Transverse colon (tissue), 4 donors: ENCODE results near the gene CFAP410. TPM values are rescaled to one million over a fixed set of nuclear protein-coding genes. Genes with fewer than 3 reads are reported as not detected.

Source experiments
- DNase-seq: peaks from one replicate; pipeline ENCODE4 v3.0.0-alpha.2; 2019
- H3K27ac ChIP-seq, 4 donors: fragments of 200-600 bp; sonication (generic); 2 replicates each; pipeline ENCODE4 v1.5.1; 2016 to 2018; ENCODE audit warnings: inconsistent platforms in 4 of 4
- H3K27me3 ChIP-seq: fragments of 200-600 bp; sonication (generic); 2 replicates; pipeline ENCODE4 v1.5.1; 2017; ENCODE audit warnings: inconsistent platforms
- H3K36me3 ChIP-seq, 4 donors: fragments of 200-600 bp; sonication (generic); 2 replicates each; pipeline ENCODE4 v1.5.1; 2017 to 2019; ENCODE audit warnings: inconsistent platforms in 4 of 4
- H3K4me1 ChIP-seq, 4 donors: fragments of 200-600 bp; sonication (generic); 2 replicates each; pipeline ENCODE4 v1.5.1; 2017 to 2020; ENCODE audit warnings: inconsistent platforms in 4 of 4
- H3K4me3 ChIP-seq, 4 donors: fragments of 200-600 bp; sonication (generic); 1 replicate in 1 of 4; 2 replicates in 3 of 4; pipeline versions ENCODE4 v1.5.1 to v1.6.1; 2017 to 2019; ENCODE audit warnings: inconsistent platforms in 4 of 4
- H3K9me3 ChIP-seq, 2 donors: fragments of 200-600 bp; sonication (generic); 2 replicates each; pipeline ENCODE4 v1.5.1; 2017 to 2019; ENCODE audit warnings: inconsistent platforms in 2 of 2
- EP300 ChIP-seq: sonication (generic); formaldehyde crosslinking; IDR thresholded peaks from one replicate; pipeline ENCODE4 v1.6.1; 2017; ENCODE audit warnings: antibody characterized with exemption, low read depth
- POLR2A ChIP-seq: fragments of 450-650 bp; IDR thresholded peaks from one replicate; pipeline ENCODE4 v1.6.1; 2016; ENCODE audit warnings: antibody characterized with exemption, mild to moderate bottlenecking, moderate library complexity
- POLR2AphosphoS5 ChIP-seq, 3 donors: sonication (generic); formaldehyde crosslinking; IDR thresholded peaks; one replicate each; pipeline ENCODE4 v1.6.1; 2016; ENCODE audit warnings: antibody characterized with exemption in 3 of 3
- WGBS, 2 donors: methylation state at CpG; one replicate each; pipeline ENCODE4 v1.1.5; 2018; ENCODE audit warnings: low coverage in 1 of 2; 5-methylcytosine and 5-hydroxymethylcytosine counted together
- in situ Hi-C, 4 donors: fragments of 200-750 bp; cut with MboI; loops; one replicate each; pipeline versions ENCODE4 v1.15.0 to v1.15.1; 2017; ENCODE audit warnings: low sequenced_read_pairs in 3 of 4, low pct_ligation_motif_present in 1 of 4, low pct_unique_long_range_greater_than_20kb in 1 of 4
- intact Hi-C: fragments of 100-400 bp; cut with DNase I; formaldehyde crosslinking; loops from one replicate; pipeline ENCODE4 v1.15.1; 2023; ENCODE audit warnings: low total_unique reads
- total RNA-seq, 4 donors: library from RNA; depleted of rRNA; stranded (reverse); fragments of >200 nt; gene quantifications; one replicate each; pipeline ENCODE4 v1.1.0, GENCODE V29; 2016
- TF ChIP-seq, protein P1 (sequence below), 5 experiments: fragments of 200-600 bp in 3 of 5; fragments of 450-650 bp in 2 of 5; sonication (generic) in 3 of 5; IDR thresholded peaks; 1 replicate in 2 of 5; 2 replicates in 3 of 5; pipeline ENCODE4 v1.5.1; 2016 to 2017; ENCODE audit warnings: antibody characterized with exemption in 5 of 5, inconsistent platforms in 3 of 5, mild to moderate bottlenecking in 2 of 5, moderate library complexity in 1 of 5

The CFAP410 gene
- total RNA-seq, 4 donors from 2014 or later = 17.2 to 41.3 (median 32.2) TPM

GRCh38 chr21:44378646-44379514 lies 39.7 kb upstream of the CFAP410 start:
- DNase-seq = no peak
- H3K36me3 ChIP-seq = no peaks in the 10 kb centered on the region
- WGBS, 2 donors = 92 to 96% methylated on average over 4 to 34 of the region's 34 CpGs
- no peaks in the 10 kb centered on the region for H3K9me3 ChIP-seq
- H3K4me1 ChIP-seq = no peaks in the 10 kb centered on the region
- intact Hi-C loops (no loop called here), in situ Hi-C loops (no loop called here)
- TF ChIP-seq EP300 (no peak), POLR2A (no peak), POLR2AphosphoS5 (IDR thresholded peaks at IDR 0.05) (no peak)
- TF ChIP-seq, protein P1, sequence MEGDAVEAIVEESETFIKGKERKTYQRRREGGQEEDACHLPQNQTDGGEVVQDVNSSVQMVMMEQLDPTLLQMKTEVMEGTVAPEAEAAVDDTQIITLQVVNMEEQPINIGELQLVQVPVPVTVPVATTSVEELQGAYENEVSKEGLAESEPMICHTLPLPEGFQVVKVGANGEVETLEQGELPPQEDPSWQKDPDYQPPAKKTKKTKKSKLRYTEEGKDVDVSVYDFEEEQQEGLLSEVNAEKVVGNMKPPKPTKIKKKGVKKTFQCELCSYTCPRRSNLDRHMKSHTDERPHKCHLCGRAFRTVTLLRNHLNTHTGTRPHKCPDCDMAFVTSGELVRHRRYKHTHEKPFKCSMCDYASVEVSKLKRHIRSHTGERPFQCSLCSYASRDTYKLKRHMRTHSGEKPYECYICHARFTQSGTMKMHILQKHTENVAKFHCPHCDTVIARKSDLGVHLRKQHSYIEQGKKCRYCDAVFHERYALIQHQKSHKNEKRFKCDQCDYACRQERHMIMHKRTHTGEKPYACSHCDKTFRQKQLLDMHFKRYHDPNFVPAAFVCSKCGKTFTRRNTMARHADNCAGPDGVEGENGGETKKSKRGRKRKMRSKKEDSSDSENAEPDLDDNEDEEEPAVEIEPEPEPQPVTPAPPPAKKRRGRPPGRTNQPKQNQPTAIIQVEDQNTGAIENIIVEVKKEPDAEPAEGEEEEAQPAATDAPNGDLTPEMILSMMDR (IDR thresholded peaks at IDR 0.05) = no peak
- H3K4me3 ChIP-seq = no peak overlapping the region
- H3K27ac ChIP-seq = no peak overlapping the region
- H3K27me3 ChIP-seq = no peaks in the 10 kb centered on the region

GRCh38 chr21:44377922-44378645 lies 38.9 kb upstream of the CFAP410 start:
- TF ChIP-seq POLR2A (no peak), EP300 (no peak), POLR2AphosphoS5 (IDR thresholded peaks at IDR 0.05) (no peak)
- TF ChIP-seq, protein P1 (IDR thresholded peaks at IDR 0.05) = no peak
- in situ Hi-C loops (no loop called here), intact Hi-C loops (no loop called here)
- Histone ChIP-seq H3K4me3 (no peak overlapping the region), H3K27ac (no peak overlapping the region), H3K9me3 (no peaks in the 10 kb centered on the region), H3K27me3 (no peaks in the 10 kb centered on the region), H3K36me3 (no peaks in the 10 kb centered on the region), H3K4me1 (no peaks in the 10 kb centered on the region)
- no peak for DNase-seq
- WGBS, 2 donors = 71% methylated on average over 21 of the region's 22 CpGs; no CpG with 5 or more reads in 1 of the 2 donors

GRCh38 chr21:44377201-44377921 lies 38.2 kb upstream of the CFAP410 start:
- TF ChIP-seq, protein P1 (IDR thresholded peaks at IDR 0.05) = no peak
- TF ChIP-seq POLR2A = no peak
- no peak for TF ChIP-seq EP300
- no peak for TF ChIP-seq POLR2AphosphoS5 (IDR thresholded peaks at IDR 0.05)
- H3K4me1 ChIP-seq = no peaks in the 10 kb centered on the region
- no peaks in the 10 kb centered on the region for H3K36me3 ChIP-seq
- H3K27me3 ChIP-seq = no peaks in the 10 kb centered on the region
- no peaks in the 10 kb centered on the region for H3K9me3 ChIP-seq
- no peak overlapping the region for H3K4me3 ChIP-seq
- no peak for DNase-seq
- in situ Hi-C loops (no loop called here), intact Hi-C loops (no loop called here)
- no peak overlapping the region for H3K27ac ChIP-seq
- 60 to 63% methylated on average over 1 to 24 of the region's 24 CpGs for WGBS, 2 donors

- no peak for DNase-seq
- H3K4me3 ChIP-seq = no peak overlapping the region
- no peaks in the 10 kb centered on the region for H3K4me1 ChIP-seq
- WGBS, 2 donors = 92 to 100% methylated on average over 2 to 9 of the region's 9 CpGs
- peaks cover 2% of the 10 kb centered on the region for H3K27me3 ChIP-seq
- H3K27ac ChIP-seq = no peak overlapping the region
- in situ Hi-C loops = no loop called here
- TF ChIP-seq POLR2AphosphoS5 (IDR thresholded peaks at IDR 0.05) = no peak
- no peak for TF ChIP-seq POLR2A
- no peak for TF ChIP-seq EP300
- TF ChIP-seq, protein P1 (IDR thresholded peaks at IDR 0.05) = no peak
- no peaks in the 10 kb centered on the region for H3K36me3 ChIP-seq
- no peaks in the 10 kb centered on the region for H3K9me3 ChIP-seq
- intact Hi-C loops = no loop called here
Observed at GRCh38 chr21:44376606-44377005, 37.4 kb upstream of the CFAP410 start.
